NCI-H2107 treated with DMSO at 0.1 percent for 48 hours (cell line): Measurements from ENCODE around the gene NMNAT3.
A peak's percentile ranks its signal among the peaks of the same experiment; 100 is the strongest.

Source experiments
- DNase-seq: peaks from one replicate; lab custom pipeline; 2025; ENCODE audit not compliant: unreplicated experiment; lab: John Stamatoyannopoulos, UW

Gene NMNAT3

GRCh38 chr3:139523718-139524117 is 154.1 kb downstream of the NMNAT3 start:
- no peak for DNase-seq

GRCh38 chr3:139523166-139523565 is 154.6 kb downstream of the NMNAT3 start:
- DNase-seq: no peak

- DNase-seq: no peak
These were observed 155.4 kb downstream of the NMNAT3 start for GRCh38 chr3:139522421-139522820.

DNA sequence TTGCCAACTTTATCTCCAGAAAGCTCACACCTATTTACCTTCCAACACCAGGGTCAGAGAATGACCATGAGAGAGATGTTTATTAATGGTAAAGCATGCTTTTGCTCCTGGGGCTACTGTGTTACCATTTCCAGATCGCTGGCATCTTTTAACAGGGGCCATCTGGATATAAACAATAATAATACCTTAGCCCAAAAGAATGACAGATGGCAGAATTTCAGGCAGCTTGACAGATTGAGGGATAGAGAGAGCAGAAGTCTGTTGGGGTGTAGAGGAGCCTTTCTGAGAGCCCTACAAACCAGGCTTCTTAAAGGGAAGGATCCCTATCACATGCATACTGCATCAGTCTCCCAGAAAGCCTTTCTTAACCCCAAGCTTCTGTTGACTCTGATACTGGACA is 156.0 kb downstream of the NMNAT3 start:
- no peak for DNase-seq

- DNase-seq: no peak
These were observed 156.6 kb downstream of the NMNAT3 start for GRCh38 chr3:139521144-139521543.

- peak; percentile 36 for DNase-seq
These were observed 157.6 kb downstream of the NMNAT3 start for GRCh38 chr3:139519998-139520737.

DNA sequence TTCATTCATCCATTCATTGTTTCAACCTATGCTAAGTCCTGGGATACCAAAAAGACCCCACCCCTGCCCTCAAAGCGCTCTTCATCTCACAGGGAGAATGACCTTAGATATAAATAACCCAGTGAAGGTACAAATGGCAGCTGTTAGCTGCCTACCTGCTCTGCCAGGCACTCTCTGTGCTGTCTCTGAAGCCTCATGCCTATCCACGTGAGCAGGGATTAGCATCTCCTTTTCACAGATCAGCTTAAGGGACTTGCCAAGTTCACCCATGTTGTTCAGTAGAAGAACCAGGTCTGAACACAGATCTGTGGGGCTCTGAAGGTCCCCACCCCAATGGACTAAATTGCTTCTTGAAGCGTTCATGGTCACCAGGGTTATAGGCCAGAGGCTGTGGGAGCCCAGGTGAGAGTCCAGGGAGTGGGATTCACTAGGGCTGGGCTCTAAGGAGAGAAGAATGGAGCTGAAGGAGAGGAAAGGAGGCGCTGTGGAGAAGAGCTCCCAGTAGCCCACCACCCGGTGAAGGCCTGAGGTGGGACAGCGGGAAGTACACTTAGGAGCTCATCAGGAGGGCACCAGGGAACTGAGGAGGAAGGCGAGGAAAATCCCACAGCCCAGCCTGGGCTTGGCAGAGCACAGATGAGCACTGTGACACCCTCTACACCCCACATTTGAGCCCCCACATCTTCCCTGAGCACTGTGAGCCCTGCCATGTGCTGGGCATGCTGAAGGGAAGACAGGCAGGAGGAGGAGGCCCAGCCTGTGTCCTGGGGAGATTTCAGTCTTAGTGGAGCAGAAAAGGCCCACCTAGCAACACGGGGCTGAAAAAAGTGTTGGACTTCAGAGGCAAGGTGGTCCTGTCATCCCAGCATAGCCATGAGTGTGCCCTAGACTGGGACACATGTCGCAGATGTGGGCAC is 158.6 kb downstream of the NMNAT3 start:
- DNase-seq: no peak

DNA sequence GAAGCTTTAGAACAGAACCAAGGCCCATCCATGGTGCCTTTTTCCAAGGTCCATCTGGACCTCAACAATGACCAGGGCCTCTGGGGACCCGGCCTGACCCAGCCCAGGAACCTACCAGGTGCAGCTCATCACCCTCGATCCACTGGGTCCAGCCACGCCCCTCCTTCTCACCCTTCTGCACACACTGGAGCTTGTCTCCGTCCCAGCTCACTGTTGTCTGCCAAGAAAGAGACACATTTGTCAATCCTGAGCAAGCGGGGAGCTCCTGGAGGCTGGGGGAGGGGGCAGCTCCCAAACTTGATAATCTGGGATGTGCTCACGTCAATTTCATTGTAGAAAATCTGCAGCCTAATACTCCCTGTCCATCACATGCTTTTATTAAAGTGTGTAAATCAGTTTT is 159.5 kb downstream of the NMNAT3 start:
- DNase-seq: no peak

DNA sequence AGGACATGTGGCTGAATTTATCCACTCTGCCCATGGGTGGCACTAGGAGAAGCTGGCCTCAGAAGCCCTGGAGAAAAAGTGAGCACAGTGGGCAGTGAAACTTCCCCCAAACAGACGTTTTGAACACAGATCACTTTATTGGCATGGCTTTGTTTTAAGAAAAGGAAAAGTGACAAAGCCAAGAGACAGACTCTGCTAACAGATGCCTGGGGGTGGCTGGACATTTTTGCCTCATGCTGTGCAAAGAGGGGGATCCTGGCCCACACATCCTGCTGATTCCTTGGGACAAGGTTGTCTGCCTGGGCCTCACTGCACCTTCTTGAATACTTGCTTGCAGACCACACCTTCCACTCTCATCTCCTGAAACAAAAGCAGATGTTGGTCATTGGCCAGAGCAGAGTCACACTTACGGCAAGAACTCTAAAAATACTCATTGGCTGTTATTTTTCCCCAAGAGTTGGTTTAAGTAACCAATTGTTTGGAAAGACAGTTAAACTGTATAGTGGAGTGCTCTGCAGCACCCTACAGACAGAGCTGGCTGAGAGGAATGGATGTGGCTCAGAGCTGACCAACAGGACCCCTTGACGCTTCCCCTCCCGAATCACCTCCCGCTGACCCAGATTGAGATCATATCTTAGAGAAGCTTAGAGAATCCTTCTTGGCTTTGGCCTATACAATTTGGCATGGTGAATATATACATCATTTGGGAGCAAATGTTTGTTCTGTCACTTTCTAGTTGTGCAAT is 160.3 kb downstream of the NMNAT3 start:
- DNase-seq: no peak

- DNase-seq: no peak
These were observed 163.0 kb downstream of the NMNAT3 start for GRCh38 chr3:139514741-139515140.
